Germinal center (tissue), 1 donor: ENCODE results near the gene RAB3GAP1.
"Not testable (repeated sequence)": the region's sequence is repeated elsewhere in the genome, so short reads cannot be mapped to it uniquely, and the experiment has no call there.

Experiments used
- DNase-seq: peaks from one replicate; pipeline ENCODE4 v3.0.0; 2012; ENCODE audit warnings: mixed read lengths, low spot score

RAB3GAP1 gene

DNA sequence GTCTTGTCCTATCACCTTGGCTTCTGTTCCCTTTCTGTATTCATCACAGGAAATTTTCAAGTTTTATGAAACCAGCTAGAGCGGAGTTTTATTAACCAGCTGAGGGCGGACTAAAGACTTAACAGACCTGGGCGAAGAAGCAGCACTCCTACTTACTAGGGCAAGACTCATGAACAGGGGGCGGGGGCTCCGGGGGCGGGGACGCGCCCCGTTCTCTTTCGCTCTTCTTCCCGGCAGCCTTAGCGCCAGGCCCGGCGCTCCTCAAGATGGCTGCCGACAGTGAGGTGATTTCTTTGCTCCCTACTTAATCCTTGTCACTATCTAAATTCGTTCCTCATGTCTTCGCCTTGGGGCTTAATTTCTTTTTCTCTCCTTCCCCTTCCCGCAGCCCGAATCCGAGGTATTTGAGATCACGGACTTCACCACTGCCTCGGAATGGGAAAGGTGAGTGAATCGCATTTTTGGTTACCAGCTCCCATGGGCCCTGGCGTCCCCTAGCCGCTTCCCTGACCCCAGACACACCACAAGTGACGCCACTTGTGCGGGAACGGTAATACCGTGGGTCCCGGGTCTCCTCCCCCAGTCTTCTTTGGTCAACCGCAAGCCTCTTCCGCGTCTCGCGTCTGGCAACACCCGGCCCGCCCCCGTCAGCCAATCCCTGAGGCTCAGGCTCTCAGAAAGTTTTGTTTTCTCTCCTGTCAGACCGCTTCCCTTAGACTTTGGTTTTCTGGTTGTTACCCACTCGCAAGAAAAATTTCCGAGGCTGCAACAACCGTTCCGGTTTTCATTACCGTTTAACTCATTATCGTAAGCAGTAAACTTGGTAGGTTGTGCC is at the start of gene RAB3GAP1:
TSS of gene RAB3GAP1 (plus strand) at position 251 of the 835 bp plus-strand sequence. CDS start at position 267, 16 bp downstream.
- DNase-seq = peak; percentile 93

DNA sequence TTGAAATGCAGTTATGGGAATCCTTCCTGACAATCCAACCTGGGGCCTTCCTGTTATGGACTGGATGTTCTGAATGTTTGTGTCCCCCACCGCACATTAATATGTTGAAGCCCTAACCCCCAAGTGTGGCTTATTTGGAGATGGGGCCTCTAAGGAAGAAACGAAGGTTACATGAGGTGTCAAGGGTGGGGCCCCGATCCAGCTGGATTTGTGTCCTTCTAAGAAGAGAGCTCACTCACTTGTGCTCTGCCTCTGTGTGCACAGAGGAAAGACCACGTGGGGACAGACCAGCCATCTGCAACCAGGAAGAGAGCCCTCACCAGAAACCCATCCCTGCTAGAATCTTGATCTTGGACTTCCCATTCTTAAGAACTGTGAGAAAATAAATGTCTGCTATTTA is 49.3 kb upstream of the RAB3GAP1 start:
- no peak for DNase-seq

DNA sequence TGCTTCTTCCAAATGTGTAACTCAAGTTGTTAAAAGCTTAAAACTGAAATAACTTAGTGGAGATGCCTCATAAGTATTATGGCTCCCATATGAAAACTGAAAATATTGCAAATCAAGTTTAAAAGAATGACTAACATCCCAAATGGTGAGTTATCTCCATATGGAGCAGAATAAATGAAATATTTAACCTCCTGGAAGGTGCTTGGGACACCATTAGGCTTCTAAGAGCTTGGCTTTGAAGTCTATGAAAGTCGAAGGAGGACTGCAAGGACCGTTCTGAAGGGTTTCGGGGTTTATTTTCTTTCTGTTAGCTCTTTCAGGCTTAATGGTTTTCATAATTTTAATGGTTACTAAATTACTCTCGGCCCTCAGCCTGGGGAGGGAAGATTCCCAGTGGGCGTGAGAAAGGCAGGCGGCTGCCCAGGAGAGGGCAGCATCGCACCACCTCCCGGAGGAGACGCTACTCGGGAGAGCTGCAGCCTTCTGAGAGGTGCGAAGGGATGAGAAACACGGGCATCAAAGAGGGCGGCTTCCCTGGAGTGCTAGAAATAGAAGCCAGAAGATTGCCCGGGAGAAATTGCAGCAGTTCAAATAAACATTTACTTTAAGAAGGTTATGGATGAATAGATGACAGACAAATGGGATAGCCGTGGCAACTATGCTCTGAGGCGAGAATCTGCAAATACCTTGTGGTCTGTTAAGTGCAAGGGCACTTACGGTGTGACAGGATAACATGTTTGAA is 47.9 kb upstream of the RAB3GAP1 start:
- peak; percentile 77 for DNase-seq

DNA sequence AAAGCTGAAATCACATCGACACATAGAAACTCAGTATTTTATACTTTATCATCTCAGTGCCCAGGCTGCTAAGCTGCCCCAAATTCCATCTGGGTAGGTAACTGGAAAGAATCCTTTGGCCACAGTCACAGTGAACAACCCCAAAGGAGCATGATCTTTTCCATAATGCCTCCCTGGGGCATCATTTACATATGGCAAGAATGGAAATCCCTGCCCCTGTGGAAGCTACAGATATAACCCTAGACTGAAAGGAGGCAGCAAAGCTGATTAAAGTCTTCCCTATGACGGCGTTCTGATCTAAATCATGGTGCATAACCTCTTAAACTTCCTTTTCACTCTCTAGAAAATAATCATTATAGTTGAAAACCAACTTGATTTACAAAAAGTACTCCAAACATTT is 46.3 kb upstream of the RAB3GAP1 start:
- DNase-seq = no peak

DNA sequence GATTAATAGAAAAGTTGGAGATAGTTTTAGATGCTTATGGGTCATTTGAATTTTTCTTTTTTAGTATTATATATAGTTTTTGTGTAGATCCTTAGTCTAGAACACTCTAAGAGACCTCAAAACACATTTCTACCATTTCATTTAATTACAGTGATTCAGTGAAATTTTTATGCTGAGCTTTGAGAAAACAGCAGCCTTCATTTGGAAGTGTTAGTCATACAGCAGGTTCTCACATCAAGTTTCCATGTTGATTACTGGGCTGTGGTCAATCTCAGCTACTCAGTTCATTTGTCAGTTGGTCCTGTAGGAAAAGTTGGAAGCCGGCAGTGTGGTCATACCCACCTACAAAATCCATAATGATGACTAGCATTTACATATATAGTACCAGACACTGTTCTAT is 42.8 kb upstream of the RAB3GAP1 start:
- DNase-seq = no peak

DNA sequence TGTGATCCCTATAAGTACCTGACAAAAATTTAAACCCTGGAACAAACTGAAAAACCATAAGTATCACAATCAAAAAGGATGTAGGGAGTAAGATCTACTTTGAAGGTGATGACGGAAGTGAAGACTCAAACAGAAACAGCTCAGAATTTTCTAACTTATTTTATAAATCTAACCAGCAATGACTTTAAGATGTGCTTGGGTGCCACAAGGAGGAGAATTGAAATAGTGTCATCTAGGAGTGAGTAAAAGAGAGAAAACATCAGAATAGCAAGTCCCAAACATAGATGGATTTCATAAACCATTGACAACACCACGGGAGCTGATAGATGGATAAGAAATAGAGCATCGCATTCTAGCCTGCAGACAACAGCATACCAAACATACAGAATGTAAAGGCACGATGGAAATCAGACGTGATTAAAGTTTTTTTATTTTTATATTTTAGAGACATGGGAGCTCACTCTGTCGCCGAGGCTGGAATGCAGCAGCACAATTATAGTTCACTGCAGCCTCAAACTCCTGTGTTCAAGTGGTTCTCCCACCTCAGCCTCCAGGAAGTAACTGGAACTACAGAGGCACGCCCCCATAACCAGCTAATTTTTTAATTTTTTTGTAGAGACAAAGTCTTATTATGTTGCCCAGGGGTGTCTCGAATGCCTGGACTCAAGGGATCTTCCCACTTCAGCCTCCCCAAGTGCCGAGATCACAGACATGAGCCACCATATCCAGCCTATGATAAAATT is 41.7 kb upstream of the RAB3GAP1 start:
- DNase-seq = no peak

DNA sequence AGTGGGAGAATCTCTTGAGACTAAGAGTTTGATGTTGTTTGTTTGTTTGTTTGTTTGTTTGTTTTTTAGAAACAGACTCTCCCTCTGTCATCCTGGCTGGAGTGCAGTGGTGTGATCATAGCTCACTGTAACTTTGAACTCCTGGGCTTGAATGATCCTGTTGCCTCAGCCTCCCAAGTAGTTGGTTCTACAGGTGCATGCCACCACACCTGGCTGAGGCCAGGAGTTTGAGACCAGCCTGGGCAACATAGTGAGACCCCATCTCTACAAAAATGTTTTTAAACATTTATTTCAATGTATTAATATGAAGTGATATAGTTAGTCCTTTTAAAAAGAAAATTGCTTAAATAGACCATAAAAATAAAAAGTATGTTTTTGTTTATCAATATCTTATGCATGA is 40.5 kb upstream of the RAB3GAP1 start:
- DNase-seq = no peak

DNA sequence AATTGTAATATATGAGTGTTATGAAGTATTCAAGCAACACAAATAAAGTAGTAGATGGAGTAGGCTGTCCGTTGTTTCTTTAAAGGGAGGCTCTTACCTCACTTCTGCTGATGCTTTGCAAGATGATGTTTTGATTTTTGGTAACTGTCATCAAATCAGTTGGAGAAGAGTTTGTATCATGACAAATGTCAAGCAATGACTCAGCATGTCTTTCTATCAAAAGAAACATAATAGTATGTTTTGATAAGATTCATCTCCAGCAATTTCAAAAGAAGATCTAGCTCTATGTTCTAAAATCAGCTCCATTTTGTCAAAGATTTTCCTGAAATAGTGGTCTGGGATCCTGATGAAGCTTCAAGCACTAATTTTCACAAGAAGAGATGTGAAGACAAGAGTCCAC is 30.5 kb upstream of the RAB3GAP1 start:
- no peak for DNase-seq

DNA sequence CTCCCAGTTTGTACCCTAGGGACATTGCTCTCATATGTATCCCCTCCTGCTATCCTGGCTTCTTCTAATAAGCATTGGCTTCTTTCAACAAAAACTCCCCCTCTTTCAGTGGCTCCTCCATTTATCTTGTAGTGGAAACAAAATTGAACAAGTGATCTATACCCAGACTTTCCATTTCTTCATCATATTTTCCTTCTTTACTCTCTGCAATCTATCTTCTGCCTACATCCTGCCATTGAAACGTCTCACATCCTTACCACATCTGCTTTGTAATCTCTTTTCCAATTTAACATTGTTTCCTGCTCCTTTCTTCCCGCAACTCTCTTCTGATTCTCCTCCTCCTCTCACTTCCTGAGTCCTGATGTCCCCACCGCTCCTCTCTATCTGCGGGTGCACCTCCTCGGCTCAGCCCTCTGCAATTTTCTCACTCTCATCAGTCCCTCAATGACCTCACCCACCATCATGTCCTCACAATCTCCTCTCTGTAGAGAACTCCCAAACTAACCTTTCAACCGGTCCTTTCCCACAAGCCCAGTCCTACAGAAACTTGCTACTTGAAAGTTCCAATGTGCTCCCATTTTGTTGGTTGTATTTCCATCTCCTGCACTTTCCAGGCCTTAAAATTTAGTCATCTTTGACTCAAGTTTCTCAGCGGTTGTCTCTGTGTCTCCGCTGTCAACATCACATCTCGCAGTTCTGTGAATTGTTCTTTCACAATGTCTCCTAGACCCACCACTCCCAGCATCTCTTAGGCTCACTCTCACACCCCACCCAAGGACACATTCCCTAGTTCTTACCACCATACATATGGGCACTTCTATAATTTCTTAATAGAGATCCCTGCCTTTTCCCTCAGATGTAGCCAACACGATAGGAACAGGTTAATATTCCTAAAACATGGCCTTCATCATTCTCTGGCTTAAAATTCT is 28.9 kb upstream of the RAB3GAP1 start:
- no peak for DNase-seq

DNA sequence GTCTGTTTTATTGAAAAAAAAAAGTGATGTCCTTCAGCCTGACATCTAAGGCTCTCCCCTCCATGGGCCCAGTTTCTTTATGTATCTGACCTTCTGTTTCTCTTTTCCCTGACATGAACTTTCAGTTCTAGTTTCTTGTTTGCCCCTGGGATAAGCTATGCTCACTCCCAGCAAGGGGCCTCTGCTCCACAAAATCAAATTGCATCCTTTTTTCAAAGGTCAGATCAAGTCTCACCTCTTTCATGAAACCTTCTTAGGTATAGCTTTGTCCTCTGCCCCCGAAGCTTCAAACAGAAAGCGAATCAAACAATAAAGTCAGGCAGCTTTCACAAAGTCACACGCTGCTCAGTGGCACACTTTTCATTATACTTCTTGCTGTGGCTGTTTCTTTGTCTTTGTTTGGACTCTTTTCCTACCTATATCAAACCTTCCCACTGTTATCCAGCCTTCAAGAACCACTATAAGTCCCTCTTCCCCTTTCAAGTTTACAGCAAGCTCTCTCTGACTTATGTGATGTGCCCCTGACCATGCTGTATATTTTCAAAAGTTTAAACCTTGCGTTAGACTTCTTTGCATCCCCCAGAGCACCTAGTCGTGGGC is 28.1 kb upstream of the RAB3GAP1 start:
- no peak for DNase-seq

DNA sequence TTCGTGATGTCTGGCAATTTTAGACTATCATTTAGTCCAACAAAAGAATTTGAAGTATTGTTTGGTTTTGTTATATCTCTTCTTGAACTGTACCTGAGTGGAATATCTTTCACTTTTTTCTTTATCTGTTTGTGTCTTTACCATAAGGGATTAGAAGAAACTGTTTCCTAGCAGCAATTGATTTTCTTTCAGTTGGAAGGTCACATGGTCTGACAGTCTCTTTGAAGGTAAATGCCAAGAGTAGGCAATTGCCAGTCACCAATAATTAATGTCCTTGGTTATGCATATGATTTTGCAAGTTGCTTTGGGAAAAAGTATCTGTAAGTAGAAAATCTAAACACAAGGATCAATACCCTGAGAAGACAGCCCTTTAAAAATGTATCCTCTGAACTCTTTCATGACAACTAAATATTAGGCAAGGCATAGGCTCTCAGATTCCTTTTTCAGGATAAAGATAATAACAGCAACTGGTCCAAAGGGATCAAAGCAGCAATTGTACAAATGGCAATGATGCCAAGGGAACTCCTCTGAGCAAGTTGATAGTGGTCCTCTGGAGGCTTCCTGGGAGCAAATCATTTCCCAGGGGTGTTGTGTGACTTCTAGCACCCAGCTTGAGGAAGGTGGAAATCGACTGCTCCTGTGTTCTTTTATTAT is 22.5 kb upstream of the RAB3GAP1 start:
- no peak for DNase-seq

DNA sequence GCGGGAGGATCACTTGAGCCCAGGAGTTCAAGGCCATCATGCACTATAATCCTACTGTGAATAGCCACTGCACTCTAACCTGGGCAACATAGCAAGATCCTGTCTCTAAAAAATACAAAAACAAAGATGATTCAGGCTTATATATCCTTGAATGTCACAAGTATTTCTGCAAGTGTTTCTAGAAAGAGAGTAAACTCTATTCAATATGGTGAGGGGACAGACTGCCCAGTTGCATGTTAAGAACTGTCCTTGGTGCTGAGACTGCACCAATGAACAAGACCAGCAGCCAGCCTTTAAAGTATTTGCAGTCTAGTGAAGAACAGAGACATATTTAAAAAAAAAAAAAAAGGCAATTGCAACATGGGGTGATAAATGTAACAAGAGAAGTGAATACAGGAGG is 21.3 kb upstream of the RAB3GAP1 start:
- no peak for DNase-seq

DNA sequence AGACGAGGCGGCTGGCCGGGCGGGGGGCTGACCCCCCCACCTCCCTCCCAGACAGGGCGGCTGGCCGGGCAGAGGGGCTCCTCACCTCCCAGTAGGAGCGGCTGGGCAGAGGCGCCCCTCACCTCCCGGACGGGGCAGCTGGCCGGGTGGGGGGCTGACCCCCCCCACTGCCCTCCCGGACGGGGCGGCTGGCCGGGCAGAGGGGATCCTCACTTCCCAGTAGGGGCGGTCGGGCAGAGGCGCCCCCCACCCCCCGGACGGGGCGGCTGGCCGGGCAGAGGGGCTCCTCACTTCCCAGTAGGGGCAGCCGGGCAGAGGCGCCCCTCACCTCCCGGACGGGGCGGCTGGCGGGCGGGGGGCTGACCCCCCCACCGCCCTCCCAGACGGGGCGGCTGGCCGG is 18.9 kb upstream of the RAB3GAP1 start:
- not testable (repeated sequence) for DNase-seq

DNA sequence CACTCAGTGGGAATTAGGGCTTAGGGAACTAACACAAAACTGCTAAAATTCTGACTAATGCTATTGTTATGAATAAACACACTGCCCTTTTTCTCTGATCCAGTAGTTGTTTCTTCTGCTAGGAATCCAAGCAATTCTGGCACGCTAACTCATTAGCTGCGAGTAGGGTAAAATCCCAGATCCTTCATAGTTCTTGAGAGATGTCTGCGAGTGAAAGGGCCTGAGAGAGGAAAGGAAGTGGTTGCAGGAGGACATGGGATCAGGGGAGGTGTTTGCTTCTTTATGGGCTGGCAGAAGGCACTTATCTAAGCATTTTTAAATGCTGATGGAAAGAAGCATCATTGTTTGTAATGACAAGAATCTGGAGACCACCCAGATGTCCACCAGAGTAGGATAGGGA is 14.3 kb upstream of the RAB3GAP1 start:
- DNase-seq = no peak

DNA sequence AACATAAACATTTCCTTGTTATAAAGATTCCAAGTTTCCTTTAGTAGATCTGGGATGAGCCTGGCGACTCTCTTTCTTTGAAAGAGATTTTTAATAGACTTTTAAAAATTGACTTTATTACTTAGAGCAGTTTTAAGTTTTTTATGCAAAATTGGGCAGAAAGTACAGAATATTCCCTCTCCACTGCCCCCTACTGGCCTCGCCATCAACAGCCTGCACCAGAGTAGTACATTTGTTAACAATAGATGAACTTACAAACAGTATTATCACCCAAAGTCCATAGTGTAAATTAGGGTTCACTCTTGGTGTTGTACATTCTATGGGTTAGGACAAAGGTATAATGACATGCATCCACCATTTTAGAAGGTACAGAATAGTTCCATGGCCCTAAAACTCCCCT is 8.7 kb upstream of the RAB3GAP1 start:
- peak; percentile 13 for DNase-seq

DNA sequence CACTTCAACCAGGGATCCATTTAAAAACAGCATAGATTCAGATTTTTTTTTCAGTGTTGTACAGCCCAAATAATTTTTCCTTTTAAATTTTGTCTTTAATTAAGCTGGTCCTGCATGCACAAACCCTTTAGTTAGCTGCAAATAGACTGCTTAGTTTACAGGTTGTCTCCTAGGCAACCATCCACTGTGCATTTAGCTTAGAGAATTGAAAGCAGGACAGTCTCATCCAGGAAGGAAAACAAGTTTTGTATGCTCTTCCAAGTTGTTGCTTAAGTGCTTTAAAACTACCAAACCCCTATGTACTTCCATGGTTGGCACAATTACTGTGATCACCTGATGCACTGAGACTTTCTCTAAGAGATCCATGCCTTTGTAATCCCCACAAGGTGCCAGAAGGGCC is 4.8 kb upstream of the RAB3GAP1 start, which contains the start of gene MAP3K19:
TSS of gene MAP3K19 (minus strand) at position 148 of the 400 bp plus-strand sequence. CDS start 22,800 bp downstream, outside the sequence.
- DNase-seq = no peak

DNA sequence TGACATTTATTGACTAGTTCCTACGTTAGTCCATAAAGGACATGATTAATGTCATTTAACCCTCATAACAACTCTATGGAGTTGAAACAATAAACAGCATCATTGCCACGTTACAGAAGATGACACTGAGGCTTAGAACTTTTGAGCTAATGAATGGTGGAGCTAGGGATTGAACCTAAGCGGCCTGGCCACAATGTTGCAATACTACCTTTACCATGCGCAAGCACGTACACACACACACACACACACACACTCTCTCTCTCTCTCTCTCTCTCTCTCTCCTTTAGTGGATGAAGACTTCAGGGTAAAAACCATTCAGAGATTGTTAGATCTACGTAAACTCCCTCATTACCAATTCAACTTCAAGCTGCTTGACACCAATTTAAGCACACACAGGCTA is 4.0 kb upstream of the RAB3GAP1 start:
- no peak for DNase-seq

DNA sequence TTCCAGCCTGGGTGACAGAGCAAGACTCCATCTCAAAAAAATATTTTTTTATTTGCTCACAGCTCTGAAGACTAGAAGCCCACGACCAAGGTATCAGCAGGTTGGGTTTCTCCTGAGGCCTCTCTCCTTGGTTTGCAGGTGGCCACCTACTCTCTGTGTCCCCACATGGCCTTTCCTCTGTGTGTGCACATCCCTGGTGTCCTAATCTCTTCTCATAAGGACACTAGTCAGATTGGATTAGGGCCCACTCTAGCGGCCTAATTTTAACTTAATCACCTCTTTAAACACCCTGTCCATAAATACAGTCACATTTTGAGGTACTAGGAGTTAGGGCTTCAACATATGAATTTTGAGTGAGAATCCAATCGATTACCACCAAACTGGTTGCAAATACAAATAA is 2.0 kb upstream of the RAB3GAP1 start:
- no peak for DNase-seq

DNA sequence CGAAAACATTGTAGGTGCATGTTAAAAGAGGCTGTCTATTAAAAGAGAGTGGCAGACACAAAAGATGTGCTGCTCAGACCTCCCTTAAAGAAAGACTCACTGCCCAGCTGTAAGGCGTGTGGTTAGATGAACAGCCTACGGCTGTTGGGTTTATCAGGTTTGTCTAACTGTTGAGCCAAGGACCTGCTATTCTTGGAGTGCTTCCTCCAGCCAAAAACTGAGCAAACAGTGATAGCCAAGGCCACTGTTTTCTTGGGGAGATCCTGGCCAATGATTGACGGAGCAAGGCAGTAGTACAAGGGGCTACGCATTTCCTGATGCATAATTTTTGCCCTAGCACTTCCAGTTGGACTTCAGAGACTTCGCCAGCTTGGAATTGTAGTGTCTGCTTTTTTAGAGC is 1.4 kb upstream of the RAB3GAP1 start:
- DNase-seq = no peak

DNA sequence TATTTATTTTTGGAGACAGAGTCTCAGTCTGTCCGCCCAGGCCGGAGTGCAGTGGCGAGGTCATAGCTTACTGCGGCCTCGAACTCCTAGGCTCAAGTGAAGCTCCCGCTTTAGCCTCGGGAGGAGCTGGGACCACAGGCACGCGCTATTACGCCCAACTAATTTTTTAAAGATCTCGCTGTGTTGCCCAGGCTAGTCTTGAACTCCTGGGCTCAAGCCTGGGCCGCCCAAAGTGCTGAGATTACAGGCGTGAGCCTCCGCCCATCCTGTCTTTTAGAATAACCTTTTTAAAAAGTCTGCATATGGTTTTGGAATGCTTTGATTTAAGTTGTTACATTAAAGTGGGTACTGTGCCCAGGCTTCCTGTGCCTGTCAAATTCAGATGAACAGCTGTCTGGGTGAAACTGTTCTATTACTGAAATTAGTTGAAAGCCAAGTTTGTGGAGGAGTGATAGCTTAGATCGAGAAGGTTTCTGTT is 944 bp downstream of the RAB3GAP1 start:
- DNase-seq = no peak
